ENCODE measurements around the gene FUT2. TPM values are rescaled to one million over a fixed set of nuclear protein-coding genes. Genes with fewer than 3 reads are reported as not detected.

FUT2 gene
- total RNA-seq, 1 donor from 2014 or later: 9.0 TPM

Other genes with a start within 250 kb of the FUT2 start
- 37.2 and 44.0 TPM in 2 replicates for gene GRWD1, start 250.0 kb upstream of the FUT2 start, total RNA-seq (ENCODE audit: low replicate concordance)
- 1.8 TPM in 2 replicates for gene KCNJ14, start 240.4 kb upstream of the FUT2 start, total RNA-seq (ENCODE audit: low replicate concordance)
- gene CYTH2, start 226.6 kb upstream of the FUT2 start, total RNA-seq (ENCODE audit: low replicate concordance): 115 and 139 TPM in 2 replicates
- gene LMTK3, start 184.1 kb upstream of the FUT2 start, total RNA-seq (ENCODE audit: low replicate concordance): 12.2 and 21.6 TPM in 2 replicates
- gene SULT2B1, start 143.8 kb upstream of the FUT2 start, total RNA-seq (ENCODE audit: low replicate concordance): 0.77 and 5.3 TPM in 2 replicates
- not detected in 2 replicates for gene SPACA4, start 89.2 kb upstream of the FUT2 start, total RNA-seq (ENCODE audit: low replicate concordance)
- gene FAM83E, start 80.9 kb upstream of the FUT2 start, total RNA-seq (ENCODE audit: low replicate concordance): 6.1 and 8.1 TPM in 2 replicates
- 1,623 and 1,815 TPM in 2 replicates for gene RPL18, start 76.8 kb upstream of the FUT2 start, total RNA-seq (ENCODE audit: low replicate concordance)
- gene SPHK2, start 76.5 kb upstream of the FUT2 start, total RNA-seq (ENCODE audit: low replicate concordance): 44.0 and 47.1 TPM in 2 replicates
- gene DBP, start 58.6 kb upstream of the FUT2 start, total RNA-seq (ENCODE audit: low replicate concordance): 24.5 and 31.5 TPM in 2 replicates
- 13.8 and 43.3 TPM in 2 replicates for gene CA11, start 49.8 kb upstream of the FUT2 start, total RNA-seq (ENCODE audit: low replicate concordance)
- gene NTN5, start 23.0 kb upstream of the FUT2 start, total RNA-seq (ENCODE audit: low replicate concordance): 0.86 and 1.2 TPM in 2 replicates
- gene MAMSTR, start 23.8 kb downstream of the FUT2 start, total RNA-seq (ENCODE audit: low replicate concordance): 2.0 and 3.6 TPM in 2 replicates
- gene RASIP1, start 44.6 kb downstream of the FUT2 start, total RNA-seq (ENCODE audit: low replicate concordance): 1.9 and 4.6 TPM in 2 replicates
- 2.2 and 4.8 TPM in 2 replicates for gene IZUMO1, start 50.9 kb downstream of the FUT2 start, total RNA-seq (ENCODE audit: low replicate concordance)
- gene FUT1, start 56.7 kb downstream of the FUT2 start, total RNA-seq (ENCODE audit: low replicate concordance): 11.2 and 15.0 TPM in 2 replicates
- not detected in 2 replicates for gene FGF21, start 59.6 kb downstream of the FUT2 start, total RNA-seq (ENCODE audit: low replicate concordance)
- gene BCAT2, start 115.1 kb downstream of the FUT2 start, total RNA-seq (ENCODE audit: low replicate concordance): 52.8 and 73.3 TPM in 2 replicates
- gene HSD17B14, start 140.5 kb downstream of the FUT2 start, total RNA-seq (ENCODE audit: low replicate concordance): 9.4 and 12.9 TPM in 2 replicates
- gene PLEKHA4, start 172.6 kb downstream of the FUT2 start, total RNA-seq (ENCODE audit: low replicate concordance): 15.8 and 45.4 TPM in 2 replicates
- gene PPP1R15A, start 176.4 kb downstream of the FUT2 start, total RNA-seq (ENCODE audit: low replicate concordance): 57.5 and 161 TPM in 2 replicates
- not detected in 2 replicates for gene TULP2, start 202.8 kb downstream of the FUT2 start, total RNA-seq (ENCODE audit: low replicate concordance)
- gene NUCB1, start 204.3 kb downstream of the FUT2 start, total RNA-seq (ENCODE audit: low replicate concordance): 202 and 205 TPM in 2 replicates
- gene DHDH, start 237.7 kb downstream of the FUT2 start, total RNA-seq (ENCODE audit: low replicate concordance): 1.4 and 3.4 TPM in 2 replicates